GM04503 (cell line): ENCODE data around the gene LNX1.

ENCODE experiments used
- DNase-seq: peaks from one replicate; pipeline ENCODE4 v3.0.0-alpha.2; 2012; ENCODE audit warnings: low read depth

LNX1 gene

GRCh38 chr4:53571936-53572599 lies 19.2 kb downstream of the LNX1 start:
- DNase-seq: no peak

GRCh38 chr4:53563824-53564223 lies 27.5 kb downstream of the LNX1 start:
- DNase-seq: no peak

- no peak for DNase-seq
Measured at GRCh38 chr4:53562409-53562808, 28.9 kb downstream of the LNX1 start.

- DNase-seq: no peak
Measured at GRCh38 chr4:53559021-53559620, 32.2 kb downstream of the LNX1 start.

- no peak for DNase-seq
Measured at GRCh38 chr4:53558065-53558801, 33.1 kb downstream of the LNX1 start.

GRCh38 chr4:53557669-53558064 lies 33.6 kb downstream of the LNX1 start:
- DNase-seq: no peak

GRCh38 chr4:53556651-53557050 lies 34.6 kb downstream of the LNX1 start:
- no peak for DNase-seq

- DNase-seq: no peak
Measured at GRCh38 chr4:53553486-53554210, 37.6 kb downstream of the LNX1 start.

- no peak for DNase-seq
Measured at GRCh38 chr4:53552711-53553110, 38.6 kb downstream of the LNX1 start.

GRCh38 chr4:53551958-53552357 lies 39.3 kb downstream of the LNX1 start:
- DNase-seq: no peak

GRCh38 chr4:53551281-53551864 lies 39.9 kb downstream of the LNX1 start:
- no peak for DNase-seq

- no peak for DNase-seq
Measured at GRCh38 chr4:53548662-53549061, 42.6 kb downstream of the LNX1 start.

GRCh38 chr4:53547983-53548382 lies 43.3 kb downstream of the LNX1 start:
- DNase-seq: no peak

GRCh38 chr4:53545942-53546581 lies 45.2 kb downstream of the LNX1 start:
- no peak for DNase-seq

GRCh38 chr4:53545273-53545672 lies 46.0 kb downstream of the LNX1 start:
- DNase-seq: no peak

GRCh38 chr4:53543561-53543960 lies 47.7 kb downstream of the LNX1 start:
- DNase-seq: no peak

GRCh38 chr4:53541577-53542206 lies 49.6 kb downstream of the LNX1 start:
- DNase-seq: peak; percentile 93

GRCh38 chr4:53538756-53539155 lies 52.5 kb downstream of the LNX1 start:
- no peak for DNase-seq

GRCh38 chr4:53537606-53538005 lies 53.7 kb downstream of the LNX1 start:
- DNase-seq: no peak

- DNase-seq: no peak
Measured at GRCh38 chr4:53536328-53536727, 55.0 kb downstream of the LNX1 start.

GRCh38 chr4:53535567-53535966 lies 55.7 kb downstream of the LNX1 start:
- DNase-seq: no peak
